Measurements from ENCODE around the gene TRMT2A. TPM values are rescaled to one million over a fixed set of nuclear protein-coding genes. Genes with fewer than 3 reads are reported as not detected.

Gene TRMT2A
- total RNA-seq, 2 donors from 2014 or later = 25.7 to 37.7 TPM

GRCh38 chr22:20126284-20127029, 9.4 kb upstream of the TRMT2A start:
- intact Hi-C loops (cut with DNase I) = no loop called here
- DNase-seq (ENCODE audit: low spot score) = no peak

DNA sequence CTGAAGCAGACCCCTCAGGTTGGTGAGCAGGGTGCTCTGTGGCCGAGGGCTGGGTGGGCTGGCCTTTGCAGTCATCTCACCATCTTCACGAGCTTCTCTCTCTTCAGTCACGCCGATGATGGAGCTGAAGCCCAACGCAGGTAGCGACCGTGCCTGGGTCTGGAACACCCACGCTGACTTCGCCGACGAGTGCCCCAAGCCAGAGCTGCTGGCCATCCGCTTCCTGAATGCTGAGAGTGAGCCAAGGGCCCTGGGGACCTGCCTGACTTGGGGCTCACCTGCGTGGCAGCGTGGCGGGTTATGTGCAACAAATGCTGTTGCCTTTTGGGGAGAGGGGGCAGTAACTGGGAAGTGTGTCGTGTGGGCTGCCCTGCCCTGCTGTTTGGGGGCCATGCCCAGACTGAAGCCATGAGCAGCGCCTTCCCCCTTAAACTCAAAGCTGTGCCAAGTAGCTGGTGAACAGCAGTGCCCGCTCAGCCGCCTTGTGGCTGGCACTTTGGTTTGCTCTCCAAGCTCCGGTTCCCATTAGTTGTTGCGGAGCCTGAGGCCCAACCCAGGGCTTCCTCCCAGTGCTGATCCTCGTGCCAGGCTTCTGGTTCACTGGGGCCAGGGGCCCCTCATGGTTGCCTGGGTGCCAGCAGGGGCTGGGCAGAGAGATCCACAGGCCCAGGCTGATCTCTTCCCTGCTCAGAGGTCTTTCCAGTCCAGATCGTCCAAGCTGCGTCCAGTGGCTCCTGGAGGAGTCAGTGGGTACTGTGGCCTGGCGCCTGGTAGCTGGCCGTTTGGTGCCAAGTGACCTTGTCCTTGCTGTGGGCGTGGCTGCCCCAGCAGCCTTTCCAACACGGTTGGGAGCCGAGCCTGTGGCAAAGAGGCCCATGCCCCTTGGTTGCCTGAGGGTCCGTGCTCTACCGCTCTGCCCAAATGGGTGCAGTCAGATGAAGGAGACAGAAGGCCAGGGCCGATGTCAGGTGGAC, 8.5 kb upstream of the TRMT2A start:
- intact Hi-C loops (cut with DNase I) = no loop called here
- no peak for DNase-seq (ENCODE audit: low spot score)

- DNase-seq (ENCODE audit: low spot score) = no peak
- intact Hi-C loops (cut with DNase I) = no loop called here
These were observed 7.2 kb upstream of the TRMT2A start for GRCh38 chr22:20124083-20124787.

- DNase-seq (ENCODE audit: low spot score) = no peak
- intact Hi-C loops (cut with DNase I) = no loop called here
These were observed 6.5 kb upstream of the TRMT2A start for GRCh38 chr22:20123366-20124082.

DNA sequence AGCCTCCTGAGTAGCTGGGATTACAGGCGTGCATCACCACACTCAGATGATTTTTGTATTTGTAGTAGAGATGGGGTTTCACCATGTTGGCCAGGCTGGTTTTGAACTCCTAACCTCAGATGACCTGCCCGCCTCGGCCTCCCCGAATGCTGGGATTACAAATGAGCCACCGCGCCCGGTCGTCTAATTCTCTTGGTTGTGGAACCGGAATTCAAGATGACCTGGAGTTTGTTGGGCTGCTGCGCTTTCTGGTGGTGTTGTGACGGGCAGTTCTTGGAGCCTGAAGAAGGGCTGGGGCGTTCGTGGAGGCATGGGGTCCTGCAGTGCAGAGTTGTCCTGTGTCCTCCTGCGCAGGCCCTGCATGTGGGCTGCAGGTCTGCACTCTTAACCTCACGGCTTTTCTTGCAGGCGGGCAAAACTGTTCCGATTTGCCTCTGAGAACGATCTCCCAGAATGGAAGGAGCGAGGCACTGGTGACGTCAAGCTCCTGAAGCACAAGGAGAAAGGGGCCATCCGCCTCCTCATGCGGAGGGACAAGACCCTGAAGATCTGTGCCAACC, 4.9 kb upstream of the TRMT2A start:
- DNase-seq (ENCODE audit: low spot score) = no peak
- intact Hi-C loops (cut with DNase I) = no loop called here

GRCh38 chr22:20118300-20119020, 1.4 kb upstream of the TRMT2A start:
- DNase-seq (ENCODE audit: low spot score) = no peak

DNA sequence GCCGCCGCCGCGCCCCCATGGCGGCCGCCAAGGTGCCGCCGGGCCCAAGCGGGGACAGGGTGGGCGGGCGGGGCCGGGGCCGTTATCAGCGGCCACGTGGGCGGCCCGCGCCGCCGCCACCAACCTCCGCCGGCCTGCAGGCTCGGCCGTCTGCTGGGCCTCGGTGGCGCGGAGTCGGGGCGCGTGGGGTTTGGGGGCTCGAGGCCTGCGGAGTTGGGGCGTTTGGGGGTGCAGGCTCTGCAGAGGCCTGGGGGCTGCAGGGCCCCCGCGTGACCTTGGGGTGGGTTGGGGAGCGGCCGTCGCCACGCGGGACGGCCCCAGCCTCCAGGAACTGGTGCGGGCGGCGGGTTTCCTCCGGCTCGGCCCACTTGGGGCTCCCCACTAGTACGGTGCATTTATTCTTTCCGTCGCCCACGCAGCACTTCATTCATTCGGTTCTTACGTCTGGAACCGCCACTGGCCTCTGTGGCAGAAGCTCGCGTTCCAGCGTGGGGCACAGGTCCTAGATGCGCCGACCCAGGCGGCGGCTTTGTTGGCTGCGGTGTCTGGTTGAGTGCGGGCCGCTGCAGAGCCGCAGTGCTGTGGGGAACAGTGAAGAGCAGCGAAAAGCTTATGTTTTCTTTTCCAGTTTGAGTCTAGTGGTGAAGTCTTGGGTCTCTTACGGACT, 740 bp upstream of the TRMT2A start:
- DNase-seq (ENCODE audit: low spot score) = no peak
- intact Hi-C loops (cut with DNase I) = no loop called here

More at GRCh38 chr22:20118300-20119020, 1.4 kb upstream of the TRMT2A start:
- intact Hi-C loops (cut with DNase I) = no loop called here

- intact Hi-C loops (cut with DNase I) = no loop called here
- no peak for DNase-seq (ENCODE audit: low spot score)
These were observed 563 bp downstream of the TRMT2A start for GRCh38 chr22:20116376-20116950.

- no peak for DNase-seq (ENCODE audit: low spot score)
- intact Hi-C loops (cut with DNase I) = no loop called here
These were observed 1.2 kb downstream of the TRMT2A start, which contains the start of gene RANBP1 for GRCh38 chr22:20115691-20116375. TSS of gene RANBP1 (plus strand) at chr22:20116104. CDS start at chr22:20116185, 81 bp downstream.

DNA sequence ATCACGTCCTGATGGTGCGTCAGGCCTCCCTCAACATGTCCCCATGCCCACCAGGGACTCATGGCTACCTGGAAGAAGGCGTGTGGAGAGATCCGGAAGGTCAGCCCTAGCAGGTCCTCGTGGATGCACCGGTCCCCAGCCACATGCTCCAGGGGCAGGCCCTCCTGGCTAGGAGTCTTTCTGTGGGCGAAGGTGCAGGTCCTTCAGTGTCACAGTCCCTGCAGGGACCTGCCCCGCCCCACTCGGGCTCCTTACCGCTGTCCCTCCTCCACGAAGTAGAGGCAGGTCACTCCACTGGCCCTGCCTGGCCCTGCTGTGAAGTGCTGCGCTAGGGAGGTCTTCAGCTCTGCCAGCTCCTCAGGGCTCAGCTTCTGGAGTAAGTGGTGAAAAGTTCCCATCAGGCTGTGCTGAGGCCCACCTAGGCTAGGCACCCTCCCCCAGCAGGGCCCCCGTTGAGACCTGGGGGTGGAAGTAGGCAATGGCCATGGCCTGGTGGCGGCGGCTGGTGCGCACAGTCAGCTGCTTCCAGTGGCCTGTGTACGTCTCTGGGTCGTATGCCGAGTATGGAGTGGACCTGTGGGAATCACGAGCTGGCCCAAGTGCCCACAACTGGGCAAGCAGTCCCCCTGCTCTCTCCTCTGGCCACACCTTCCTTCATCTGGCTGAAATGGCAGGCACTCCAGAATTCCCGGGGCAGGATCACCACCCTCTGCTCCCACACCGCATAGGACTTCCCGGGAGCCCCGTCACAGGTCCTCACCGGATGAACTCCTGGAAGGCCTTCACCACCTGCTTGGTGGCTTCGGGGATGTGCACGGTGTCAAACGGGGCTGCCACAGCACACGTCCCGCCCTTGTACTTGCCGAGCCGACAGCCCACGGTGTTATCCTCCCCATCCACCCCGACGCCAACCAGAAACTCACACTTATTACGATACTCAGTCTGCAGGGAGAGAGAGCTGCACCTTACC, 2.2 kb downstream of the TRMT2A start:
- DNase-seq (ENCODE audit: low spot score) = no peak
- intact Hi-C loops (cut with DNase I) = no loop called here

GRCh38 chr22:20113551-20114310, 3.3 kb downstream of the TRMT2A start:
- intact Hi-C loops (cut with DNase I) = no loop called here

DNA sequence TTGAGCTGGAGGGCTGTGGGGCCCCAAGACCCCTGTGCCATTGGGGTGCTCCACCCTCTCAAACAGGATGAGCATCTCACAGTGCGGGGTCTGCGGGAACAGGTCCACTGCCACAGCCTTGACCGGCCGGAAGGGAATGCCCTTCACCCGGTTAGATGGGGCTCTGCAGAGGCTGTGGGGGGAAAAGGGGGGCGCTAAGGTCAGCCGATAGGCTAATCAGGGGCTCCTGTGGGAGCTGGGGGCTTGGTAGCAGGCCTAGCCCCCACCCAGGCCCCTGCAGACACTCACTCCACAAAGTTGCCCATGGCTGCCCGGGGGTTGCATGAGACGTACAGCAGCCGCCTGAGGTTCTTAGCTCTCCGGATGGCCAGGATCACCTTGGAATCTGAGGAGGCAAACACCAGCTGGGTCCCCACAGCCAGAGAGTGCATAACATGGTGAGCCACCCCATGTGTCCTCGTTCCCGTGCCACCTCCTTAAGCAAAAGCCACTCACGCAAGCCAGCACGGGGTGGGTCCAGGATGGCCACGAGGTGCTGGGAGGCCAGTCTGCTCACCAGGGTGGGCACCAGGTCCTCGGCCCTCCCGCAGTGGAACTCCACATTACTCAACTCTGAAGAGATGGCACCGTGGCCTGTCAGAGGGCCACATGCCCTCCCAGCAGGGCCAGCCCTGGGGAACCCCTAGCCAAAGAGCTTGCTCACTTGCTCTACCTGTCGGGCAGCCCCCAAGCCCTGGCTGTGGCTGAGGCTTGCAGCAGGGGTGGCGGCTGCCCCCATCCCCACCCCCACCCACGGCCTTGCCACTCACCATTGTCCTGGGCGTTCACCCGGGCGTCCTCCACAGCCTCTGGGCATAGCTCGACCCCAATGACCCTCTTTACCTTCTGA, 4.2 kb downstream of the TRMT2A start:
- intact Hi-C loops (cut with DNase I) = no loop called here
- DNase-seq (ENCODE audit: low spot score) = no peak

More at GRCh38 chr22:20113551-20114310, 3.3 kb downstream of the TRMT2A start:
- no peak for DNase-seq (ENCODE audit: low spot score)

DNA sequence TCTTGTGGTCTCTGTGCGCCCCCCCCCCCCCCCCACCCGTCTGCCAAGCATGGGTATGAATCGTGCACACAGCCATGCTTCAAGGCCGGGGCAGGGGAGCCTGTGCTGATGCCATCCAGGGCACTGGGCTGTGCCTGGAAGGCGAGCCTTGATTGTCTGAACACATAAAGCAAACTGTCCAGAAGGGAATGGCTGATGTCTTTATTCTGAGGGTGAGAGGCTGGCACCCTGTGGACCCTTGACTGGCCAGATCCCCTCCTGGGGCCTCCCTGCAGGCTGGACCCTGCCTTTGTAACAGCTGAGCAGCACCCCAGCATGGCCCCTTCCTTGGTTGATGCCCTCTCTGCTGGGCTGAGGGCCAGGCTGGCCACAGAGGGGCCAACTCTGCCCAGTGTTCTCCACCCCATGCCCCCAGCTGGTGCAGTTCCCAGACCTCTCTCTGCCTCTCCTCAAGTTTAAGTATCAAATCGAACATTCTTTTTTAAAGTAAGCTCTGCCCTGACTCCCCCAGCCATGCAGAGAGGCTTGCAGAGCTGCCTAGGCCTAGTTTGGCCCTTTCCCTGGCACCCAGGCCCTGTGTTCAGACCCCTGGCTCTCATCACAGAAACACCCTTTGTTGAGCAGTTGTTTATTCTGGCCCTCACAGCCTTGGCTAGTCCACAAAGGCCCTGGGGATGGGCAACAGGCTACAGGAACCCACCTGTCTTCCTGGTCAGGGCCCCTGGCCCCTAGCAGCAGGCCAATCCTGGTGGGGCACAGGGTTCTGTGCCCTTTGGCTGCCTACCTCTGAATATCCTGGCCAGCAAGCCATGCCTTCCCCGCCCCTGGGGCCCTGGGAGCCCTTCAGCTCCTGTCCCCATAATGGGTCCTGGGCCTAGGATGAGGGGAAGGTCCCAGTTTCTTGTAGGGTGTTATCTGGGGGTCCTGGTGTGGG, 5.1 kb downstream of the TRMT2A start:
- DNase-seq (ENCODE audit: low spot score) = no peak
- intact Hi-C loops (cut with DNase I) = no loop called here
